Measurements from ENCODE around the gene PPARA. TPM values are rescaled to one million over a fixed set of nuclear protein-coding genes. Genes with fewer than 3 reads are reported as not detected.

PPARA gene
- total RNA-seq, 1 donor from 2014 or later: 8.4 TPM

DNA sequence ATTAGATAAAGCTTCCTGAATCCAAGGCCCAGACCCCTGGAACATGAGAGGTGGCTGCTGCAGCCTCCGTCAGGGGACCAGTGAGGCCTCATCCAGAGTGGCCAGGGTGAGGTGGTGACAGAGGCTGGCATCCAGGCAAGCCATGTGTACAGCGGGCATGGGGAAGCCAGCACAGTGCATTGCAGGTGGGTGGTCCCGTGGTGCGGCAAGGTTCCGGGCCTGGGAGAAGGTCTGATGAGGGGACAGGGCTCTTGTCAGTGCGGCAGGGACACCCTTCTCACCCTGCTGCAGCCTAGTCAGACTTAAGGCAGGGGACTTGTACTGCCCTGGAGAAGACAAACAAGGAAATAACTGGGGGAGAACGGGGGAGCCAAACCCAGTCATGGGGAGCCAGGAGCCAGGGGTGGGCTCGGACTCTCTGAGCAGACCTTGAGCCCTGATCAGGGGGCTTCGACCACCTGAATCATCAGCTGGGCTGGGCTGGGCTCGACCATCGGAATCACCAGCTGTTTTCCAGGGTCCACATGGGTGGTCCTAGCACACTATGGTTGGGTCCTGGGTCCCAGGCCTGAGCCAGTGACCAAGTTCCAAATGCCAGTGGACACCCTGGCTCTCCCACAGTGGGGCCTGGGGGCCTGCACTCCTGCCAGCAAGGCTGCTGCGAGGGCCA lies 122.6 kb downstream of the PPARA start:
- no peaks in the 10 kb centered on the region for H3K27me3 ChIP-seq (ENCODE audit: insufficient read depth, low read length)
- peaks cover 23% of the 10 kb centered on the region for H3K36me3 Mint-ChIP-seq (ENCODE audit: low read depth, unreplicated experiment)
- peaks cover 19% of the 10 kb centered on the region for H3K79me2 ChIP-seq (ENCODE audit: insufficient read depth, low read length)
- H3K4me3 ChIP-seq (ENCODE audit: insufficient read depth, low read depth, low read length): no peak overlapping the region
- H3K4me2 ChIP-seq (ENCODE audit: low read length): no peak overlapping the region
- H3K36me3 ChIP-seq (ENCODE audit: insufficient read depth, low read length): peaks cover 22% of the 10 kb centered on the region
- no peak overlapping the region for H3K27ac ChIP-seq (ENCODE audit: low read depth, low read length)
- H3K9me3 Mint-ChIP-seq (ENCODE audit: unreplicated experiment): no peaks in the 10 kb centered on the region
- H3K9me3 ChIP-seq (ENCODE audit: insufficient read depth, low read depth, low read length): no peaks in the 10 kb centered on the region
- DNase-seq (ENCODE audit: low read depth) (no peak), FAIRE-seq (no peak)
- H2AFZ ChIP-seq (ENCODE audit: low read depth, low read length): no peak overlapping the region
- no peak overlapping the region for H3K9ac ChIP-seq (ENCODE audit: low read length)
- H3K4me3 Mint-ChIP-seq (ENCODE audit: unreplicated experiment): no peak overlapping the region
- no peak overlapping the region for H3K27ac Mint-ChIP-seq (ENCODE audit: unreplicated experiment)
- H3K4me1 ChIP-seq (ENCODE audit: insufficient read depth, low read length): peaks cover 5% of the 10 kb centered on the region
- no peaks in the 10 kb centered on the region for H3K27me3 Mint-ChIP-seq (ENCODE audit: low read depth, unreplicated experiment)
- H4K20me1 ChIP-seq (ENCODE audit: insufficient read depth, low read length): no peaks in the 10 kb centered on the region
- no peak for TF ChIP-seq CTCF (IDR thresholded peaks at IDR 0.05; ENCODE audit: insufficient read depth, low read depth, low read length)
- no peak for TF ChIP-seq EZH2 (IDR thresholded peaks at IDR 0.05; ENCODE audit: insufficient read depth, low read length)
- peaks cover 5% of the 10 kb centered on the region for H3K4me1 Mint-ChIP-seq (ENCODE audit: low read depth, unreplicated experiment)

- no peaks in the 10 kb centered on the region for H3K9me3 Mint-ChIP-seq (ENCODE audit: unreplicated experiment)
- peaks cover under 1% of the 10 kb centered on the region for H3K4me1 ChIP-seq (ENCODE audit: insufficient read depth, low read length)
- peaks cover 22% of the 10 kb centered on the region for H3K36me3 Mint-ChIP-seq (ENCODE audit: low read depth, unreplicated experiment)
These were observed 123.3 kb downstream of the PPARA start for GRCh38 chr22:46273432-46274148.

GRCh38 chr22:46274381-46274780 lies 124.1 kb downstream of the PPARA start:
- no peak overlapping the region for H3K4me2 ChIP-seq (ENCODE audit: low read length)
- no peak overlapping the region for H2AFZ ChIP-seq (ENCODE audit: low read depth, low read length)
- H3K79me2 ChIP-seq (ENCODE audit: insufficient read depth, low read length): peaks cover 7% of the 10 kb centered on the region
- H3K27me3 ChIP-seq (ENCODE audit: insufficient read depth, low read length): no peaks in the 10 kb centered on the region
- H3K36me3 ChIP-seq (ENCODE audit: insufficient read depth, low read length): peaks cover 22% of the 10 kb centered on the region
- Mint-ChIP-seq H3K27ac (ENCODE audit: unreplicated experiment) (no peak overlapping the region), H3K4me1 (ENCODE audit: low read depth, unreplicated experiment) (no peaks in the 10 kb centered on the region), H3K27me3 (ENCODE audit: low read depth, unreplicated experiment) (no peaks in the 10 kb centered on the region), H3K4me3 (ENCODE audit: unreplicated experiment) (no peak overlapping the region), H3K36me3 (ENCODE audit: low read depth, unreplicated experiment) (peaks cover 22% of the 10 kb centered on the region), H3K9me3 (ENCODE audit: unreplicated experiment) (no peaks in the 10 kb centered on the region)
- H3K9ac ChIP-seq (ENCODE audit: low read length): no peak overlapping the region
- H3K4me3 ChIP-seq (ENCODE audit: insufficient read depth, low read depth, low read length): no peak overlapping the region
- no peak for FAIRE-seq
- no peaks in the 10 kb centered on the region for H3K4me1 ChIP-seq (ENCODE audit: insufficient read depth, low read length)
- no peak for DNase-seq (ENCODE audit: low read depth)
- H4K20me1 ChIP-seq (ENCODE audit: insufficient read depth, low read length): no peaks in the 10 kb centered on the region
- no peaks in the 10 kb centered on the region for H3K9me3 ChIP-seq (ENCODE audit: insufficient read depth, low read depth, low read length)
- TF ChIP-seq CTCF (IDR thresholded peaks at IDR 0.05; ENCODE audit: insufficient read depth, low read depth, low read length) (no peak), EZH2 (IDR thresholded peaks at IDR 0.05; ENCODE audit: insufficient read depth, low read length) (no peak)
- H3K27ac ChIP-seq (ENCODE audit: low read depth, low read length): no peak overlapping the region

More at GRCh38 chr22:46273432-46274148, 123.3 kb downstream of the PPARA start:
- Mint-ChIP-seq H3K4me3 (ENCODE audit: unreplicated experiment) (no peak overlapping the region), H3K27me3 (ENCODE audit: low read depth, unreplicated experiment) (no peaks in the 10 kb centered on the region), H3K27ac (ENCODE audit: unreplicated experiment) (no peak overlapping the region), H3K4me1 (ENCODE audit: low read depth, unreplicated experiment) (peaks cover 3% of the 10 kb centered on the region)
- H3K4me3 ChIP-seq (ENCODE audit: insufficient read depth, low read depth, low read length): no peak overlapping the region
- H3K27ac ChIP-seq (ENCODE audit: low read depth, low read length): no peak overlapping the region
- FAIRE-seq (no peak), DNase-seq (ENCODE audit: low read depth) (no peak)
- H3K27me3 ChIP-seq (ENCODE audit: insufficient read depth, low read length): no peaks in the 10 kb centered on the region
- no peaks in the 10 kb centered on the region for H4K20me1 ChIP-seq (ENCODE audit: insufficient read depth, low read length)
- no peak overlapping the region for H3K9ac ChIP-seq (ENCODE audit: low read length)
- no peak overlapping the region for H2AFZ ChIP-seq (ENCODE audit: low read depth, low read length)
- H3K4me2 ChIP-seq (ENCODE audit: low read length): no peak overlapping the region
- TF ChIP-seq EZH2 (IDR thresholded peaks at IDR 0.05; ENCODE audit: insufficient read depth, low read length): no peak
- H3K9me3 ChIP-seq (ENCODE audit: insufficient read depth, low read depth, low read length): no peaks in the 10 kb centered on the region
- peaks cover 13% of the 10 kb centered on the region for H3K79me2 ChIP-seq (ENCODE audit: insufficient read depth, low read length)
- peaks cover 22% of the 10 kb centered on the region for H3K36me3 ChIP-seq (ENCODE audit: insufficient read depth, low read length)

Data from astrocyte (in vitro differentiated cells and primary cell).